ENCODE data around the gene PCGF1.
"Not testable (repeated sequence)": the region's sequence is repeated elsewhere in the genome, so short reads cannot be mapped to it uniquely, and the experiment has no call there.

PCGF1 gene

GRCh38 chr2:74472086-74472944 lies 35.2 kb downstream of the PCGF1 start, which contains the start of gene MRPL53:
Gene MRPL53 (minus strand): TSS chr2:74472680. CDS start chr2:74472660, 20 bp downstream.
- DNase-seq (ENCODE audit: low spot score) = peak; percentile 83

- DNase-seq (ENCODE audit: low spot score) = no peak
Measured at GRCh38 chr2:74471332-74472065, 36.0 kb downstream of the PCGF1 start.

- not testable (repeated sequence) for DNase-seq (ENCODE audit: low spot score)
Measured at GRCh38 chr2:74470742-74471141, 36.8 kb downstream of the PCGF1 start.

GRCh38 chr2:74464406-74464805 lies 43.1 kb downstream of the PCGF1 start:
- no peak for DNase-seq (ENCODE audit: low spot score)

GRCh38 chr2:74462786-74463105 lies 44.7 kb downstream of the PCGF1 start:
- DNase-seq (ENCODE audit: low spot score) = no peak

- DNase-seq (ENCODE audit: low spot score) = no peak
Measured at GRCh38 chr2:74462054-74462785, 45.3 kb downstream of the PCGF1 start.

GRCh38 chr2:74461187-74462053 lies 46.1 kb downstream of the PCGF1 start:
- peak; percentile 23 for DNase-seq (ENCODE audit: low spot score)

- not testable (repeated sequence) for DNase-seq (ENCODE audit: low spot score)
Measured at GRCh38 chr2:74460187-74460586, 47.3 kb downstream of the PCGF1 start.

- DNase-seq (ENCODE audit: low spot score) = not testable (repeated sequence)
Measured at GRCh38 chr2:74459503-74460118, 47.9 kb downstream of the PCGF1 start.

GRCh38 chr2:74458938-74459363 lies 48.5 kb downstream of the PCGF1 start:
- DNase-seq (ENCODE audit: low spot score) = no peak

GRCh38 chr2:74458132-74458937 lies 49.2 kb downstream of the PCGF1 start, which contains the start of gene WBP1:
Gene WBP1 (plus strand): TSS chr2:74458438. CDS start chr2:74458603, 165 bp downstream.
- peak; percentile 89 for DNase-seq (ENCODE audit: low spot score)

GRCh38 chr2:74457549-74458131 lies 49.9 kb downstream of the PCGF1 start:
- peak; percentile 59 for DNase-seq (ENCODE audit: low spot score)

GRCh38 chr2:74457129-74457548 lies 50.4 kb downstream of the PCGF1 start:
- DNase-seq (ENCODE audit: low spot score) = no peak

All from iPS-NIHi11 (cell line).